Measurements from ENCODE around the gene ICAM4. TPM values are rescaled to one million over a fixed set of nuclear protein-coding genes. Genes with fewer than 3 reads are reported as not detected.

ICAM4 gene
- total and polyA plus RNA-seq, 2 of the 13 experiments (the other 11 are each of a cell fraction or from before 2014, with no cell fraction given): 2.9 to 4.0 TPM

DNA sequence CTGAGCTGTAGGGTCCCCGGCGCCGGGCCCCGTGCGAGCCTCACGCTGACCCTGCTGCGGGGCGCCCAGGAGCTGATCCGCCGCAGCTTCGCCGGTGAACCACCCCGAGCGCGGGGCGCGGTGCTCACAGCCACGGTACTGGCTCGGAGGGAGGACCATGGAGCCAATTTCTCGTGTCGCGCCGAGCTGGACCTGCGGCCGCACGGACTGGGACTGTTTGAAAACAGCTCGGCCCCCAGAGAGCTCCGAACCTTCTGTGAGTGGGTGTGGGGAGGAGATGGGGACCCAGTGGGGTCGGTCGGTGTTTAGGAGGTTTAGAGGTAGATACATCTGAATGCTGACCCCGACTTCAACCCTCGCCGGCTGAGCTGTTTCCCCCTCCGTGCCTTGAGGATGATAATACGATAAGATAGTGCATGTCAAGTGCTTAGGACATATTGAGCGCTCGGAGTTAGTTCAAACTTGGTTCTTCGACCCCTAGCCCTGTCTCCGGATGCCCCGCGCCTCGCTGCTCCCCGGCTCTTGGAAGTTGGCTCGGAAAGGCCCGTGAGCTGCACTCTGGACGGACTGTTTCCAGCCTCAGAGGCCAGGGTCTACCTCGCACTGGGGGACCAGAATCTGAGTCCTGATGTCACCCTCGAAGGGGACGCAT, 4.9 kb downstream of the ICAM4 start (continued):
- TF ChIP-seq BRCA1 (CRISPR knock-in tag; IDR thresholded peaks at IDR 0.05) (no peak), ZNF605 (CRISPR knock-in tag; IDR thresholded peaks at IDR 0.05) (peak; percentile 67), ZFX (CRISPR knock-in tag; IDR thresholded peaks at IDR 0.05; ENCODE audit: low read depth) (peak; percentile 22; the same call in 1 of the 2 replicates), ZFP1 (CRISPR knock-in tag; IDR thresholded peaks at IDR 0.05) (no peak), HNRNPL (IDR thresholded peaks at IDR 0.05; ENCODE audit: low read depth, low read length) (no peak), TARDBP (CRISPR knock-in tag; IDR thresholded peaks at IDR 0.05) (peak; percentile 35; the same call in 1 of the 2 replicates), PHF5A (CRISPR knock-in tag; IDR thresholded peaks at IDR 0.05; ENCODE audit: low read depth, unreplicated experiment) (no peak), RFXANK (CRISPR knock-in tag; IDR thresholded peaks at IDR 0.05) (no peak), ZNF136 (CRISPR knock-in tag; IDR thresholded peaks at IDR 0.05; ENCODE audit: low read depth) (0 out of 2 replicates have a peak, but pooled peaks have one; percentile 12), ARNTL (CRISPR knock-in tag; IDR thresholded peaks at IDR 0.05) (0 out of 2 replicates have a peak, but pooled peaks have one; percentile 17), ZNF598 (CRISPR knock-in tag; IDR thresholded peaks at IDR 0.05; ENCODE audit: borderline replicate concordance) (0 out of 2 replicates have a peak, but pooled peaks have one; percentile 24), SPEN (CRISPR knock-in tag; IDR thresholded peaks at IDR 0.05; ENCODE audit: low read depth) (no peak), KLF15 (CRISPR knock-in tag; IDR thresholded peaks at IDR 0.05; ENCODE audit: borderline replicate concordance) (no peak), ZNF274 (CRISPR knock-in tag; IDR thresholded peaks at IDR 0.05) (peak; percentile 5; the same call in 1 of the 2 replicates), ARNT2 (CRISPR knock-in tag; IDR thresholded peaks at IDR 0.05; ENCODE audit: low read depth) (no peak), ZNF501 (CRISPR knock-in tag; IDR thresholded peaks at IDR 0.05) (0 out of 2 replicates have a peak, but pooled peaks have one; percentile 59), EP300 (IDR thresholded peaks at IDR 0.05; ENCODE audit: low read depth in 2 of 2, low read length in 2 of 2) (no peak), EP300 (CRISPR knock-in tag; IDR thresholded peaks at IDR 0.05; ENCODE audit: borderline replicate concordance) (no peak), NR2C2 (CRISPR knock-in tag; IDR thresholded peaks at IDR 0.05; ENCODE audit: borderline replicate concordance) (no peak), ZFP36L1 (CRISPR knock-in tag; IDR thresholded peaks at IDR 0.05) (no peak), GATAD1 (CRISPR knock-in tag; IDR thresholded peaks at IDR 0.05) (no peak)
- TF ChIP-seq, protein P1, sequence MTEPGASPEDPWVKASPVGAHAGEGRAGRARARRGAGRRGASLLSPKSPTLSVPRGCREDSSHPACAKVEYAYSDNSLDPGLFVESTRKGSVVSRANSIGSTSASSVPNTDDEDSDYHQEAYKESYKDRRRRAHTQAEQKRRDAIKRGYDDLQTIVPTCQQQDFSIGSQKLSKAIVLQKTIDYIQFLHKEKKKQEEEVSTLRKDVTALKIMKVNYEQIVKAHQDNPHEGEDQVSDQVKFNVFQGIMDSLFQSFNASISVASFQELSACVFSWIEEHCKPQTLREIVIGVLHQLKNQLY (CRISPR knock-in tag; IDR thresholded peaks at IDR 0.05): no peak
- TF ChIP-seq, protein P2, sequence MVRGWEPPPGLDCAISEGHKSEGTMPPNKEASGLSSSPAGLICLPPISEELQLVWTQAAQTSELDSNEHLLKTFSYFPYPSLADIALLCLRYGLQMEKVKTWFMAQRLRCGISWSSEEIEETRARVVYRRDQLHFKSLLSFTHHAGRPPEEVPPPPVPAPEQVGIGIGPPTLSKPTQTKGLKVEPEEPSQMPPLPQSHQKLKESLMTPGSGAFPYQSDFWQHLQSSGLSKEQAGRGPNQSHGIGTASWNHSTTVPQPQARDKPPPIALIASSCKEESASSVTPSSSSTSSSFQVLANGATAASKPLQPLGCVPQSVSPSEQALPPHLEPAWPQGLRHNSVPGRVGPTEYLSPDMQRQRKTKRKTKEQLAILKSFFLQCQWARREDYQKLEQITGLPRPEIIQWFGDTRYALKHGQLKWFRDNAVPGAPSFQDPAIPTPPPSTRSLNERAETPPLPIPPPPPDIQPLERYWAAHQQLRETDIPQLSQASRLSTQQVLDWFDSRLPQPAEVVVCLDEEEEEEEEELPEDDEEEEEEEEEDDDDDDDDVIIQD (CRISPR knock-in tag; IDR thresholded peaks at IDR 0.05; ENCODE audit: low read depth): no peak
- TF ChIP-seq, protein P3, sequence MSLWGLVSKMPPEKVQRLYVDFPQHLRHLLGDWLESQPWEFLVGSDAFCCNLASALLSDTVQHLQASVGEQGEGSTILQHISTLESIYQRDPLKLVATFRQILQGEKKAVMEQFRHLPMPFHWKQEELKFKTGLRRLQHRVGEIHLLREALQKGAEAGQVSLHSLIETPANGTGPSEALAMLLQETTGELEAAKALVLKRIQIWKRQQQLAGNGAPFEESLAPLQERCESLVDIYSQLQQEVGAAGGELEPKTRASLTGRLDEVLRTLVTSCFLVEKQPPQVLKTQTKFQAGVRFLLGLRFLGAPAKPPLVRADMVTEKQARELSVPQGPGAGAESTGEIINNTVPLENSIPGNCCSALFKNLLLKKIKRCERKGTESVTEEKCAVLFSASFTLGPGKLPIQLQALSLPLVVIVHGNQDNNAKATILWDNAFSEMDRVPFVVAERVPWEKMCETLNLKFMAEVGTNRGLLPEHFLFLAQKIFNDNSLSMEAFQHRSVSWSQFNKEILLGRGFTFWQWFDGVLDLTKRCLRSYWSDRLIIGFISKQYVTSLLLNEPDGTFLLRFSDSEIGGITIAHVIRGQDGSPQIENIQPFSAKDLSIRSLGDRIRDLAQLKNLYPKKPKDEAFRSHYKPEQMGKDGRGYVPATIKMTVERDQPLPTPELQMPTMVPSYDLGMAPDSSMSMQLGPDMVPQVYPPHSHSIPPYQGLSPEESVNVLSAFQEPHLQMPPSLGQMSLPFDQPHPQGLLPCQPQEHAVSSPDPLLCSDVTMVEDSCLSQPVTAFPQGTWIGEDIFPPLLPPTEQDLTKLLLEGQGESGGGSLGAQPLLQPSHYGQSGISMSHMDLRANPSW (CRISPR knock-in tag; IDR thresholded peaks at IDR 0.05; ENCODE audit: borderline replicate concordance): no peak
- TF ChIP-seq, protein P4, sequence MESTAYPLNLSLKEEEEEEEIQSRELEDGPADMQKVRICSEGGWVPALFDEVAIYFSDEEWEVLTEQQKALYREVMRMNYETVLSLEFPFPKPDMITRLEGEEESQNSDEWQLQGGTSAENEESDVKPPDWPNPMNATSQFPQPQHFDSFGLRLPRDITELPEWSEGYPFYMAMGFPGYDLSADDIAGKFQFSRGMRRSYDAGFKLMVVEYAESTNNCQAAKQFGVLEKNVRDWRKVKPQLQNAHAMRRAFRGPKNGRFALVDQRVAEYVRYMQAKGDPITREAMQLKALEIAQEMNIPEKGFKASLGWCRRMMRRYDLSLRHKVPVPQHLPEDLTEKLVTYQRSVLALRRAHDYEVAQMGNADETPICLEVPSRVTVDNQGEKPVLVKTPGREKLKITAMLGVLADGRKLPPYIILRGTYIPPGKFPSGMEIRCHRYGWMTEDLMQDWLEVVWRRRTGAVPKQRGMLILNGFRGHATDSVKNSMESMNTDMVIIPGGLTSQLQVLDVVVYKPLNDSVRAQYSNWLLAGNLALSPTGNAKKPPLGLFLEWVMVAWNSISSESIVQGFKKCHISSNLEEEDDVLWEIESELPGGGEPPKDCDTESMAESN (CRISPR knock-in tag; conservative IDR thresholded peaks at IDR 0.05): no peak
